Common myeloid progenitor, CD34-positive (primary cell): Measurements from ENCODE around the gene LHX6.

Experiments
- CTCF ChIA-PET: fragments of 350-600 bp; sonication (Branson Sonifier 250); formaldehyde crosslinking; loops from one replicate; lab custom pipeline; 2021; ENCODE audit warnings: antibody characterized with exemption; lab: Charles Lee
- POLR2A ChIA-PET: fragments of 350-600 bp; sonication (Branson Sonifier 250); formaldehyde crosslinking; loops from one replicate; lab custom pipeline; 2021; ENCODE audit warnings: antibody characterized with exemption; lab: Charles Lee
- DNase-seq, 3 donors: peaks; one replicate each; pipeline versions ENCODE4 v3.0.0 to v3.0.0-alpha.2; 2013
- H3K27ac ChIP-seq, 2 experiments: 1 replicate in 1 of 2; 2 replicates in 1 of 2; pipeline ENCODE4 v1.7.0; 2013; ENCODE audit warnings: inconsistent platforms in 2 of 2, low read length in 2 of 2, mild to moderate bottlenecking in 2 of 2, low read depth in 1 of 2, moderate library complexity in 1 of 2; ENCODE audit not compliant: severe bottlenecking in 2 of 2, insufficient read depth in 1 of 2, poor library complexity in 1 of 2
- H3K27me3 ChIP-seq, 5 experiments: replicated peaks in 2 of 5; 1 replicate in 3 of 5; 2 replicates in 2 of 5; pipeline versions ENCODE4 v1.6.1 to v1.7.0; 2013; ENCODE audit warnings: low read length in 4 of 5, mild to moderate bottlenecking in 2 of 5, moderate library complexity in 2 of 5, inconsistent platforms in 1 of 5; ENCODE audit not compliant: insufficient read depth in 5 of 5, control insufficient read depth in 4 of 5
- H3K36me3 ChIP-seq, 4 experiments: 1 replicate in 2 of 4; 2 replicates in 2 of 4; pipeline versions ENCODE4 v1.6.1 to v1.7.0; 2013; ENCODE audit warnings: low read length in 3 of 4, control low read depth in 1 of 4, mild to moderate bottlenecking in 1 of 4; ENCODE audit not compliant: control insufficient read depth in 4 of 4, insufficient read depth in 4 of 4
- H3K4me1 ChIP-seq, 4 experiments: 1 replicate in 3 of 4; 2 replicates in 1 of 4; pipeline versions ENCODE4 v1.6.1 to v1.7.1; 2013; ENCODE audit warnings: low read length in 3 of 4, mild to moderate bottlenecking in 3 of 4, control low read depth in 1 of 4, inconsistent platforms in 1 of 4, moderate library complexity in 1 of 4; ENCODE audit not compliant: control insufficient read depth in 4 of 4, insufficient read depth in 4 of 4; ENCODE audit errors: control extremely low read depth in 1 of 4
- H3K4me3 ChIP-seq, 7 experiments: 1 replicate in 4 of 7; 2 replicates in 3 of 7; pipeline versions ENCODE4 v1.5.1 to v1.7.0; 2013; ENCODE audit warnings: mild to moderate bottlenecking in 7 of 7, low read length in 6 of 7, moderate library complexity in 6 of 7, inconsistent platforms in 2 of 7, low read depth in 2 of 7, control low read depth in 1 of 7; ENCODE audit not compliant: insufficient read depth in 4 of 7, control insufficient read depth in 1 of 7; ENCODE audit errors: extremely low read depth in 1 of 7
- H3K9me3 ChIP-seq, 5 experiments: 1 replicate in 4 of 5; 2 replicates in 1 of 5; pipeline versions ENCODE4 v1.6.1 to v1.7.1; 2013; ENCODE audit warnings: low read length in 4 of 5, mild to moderate bottlenecking in 2 of 5, inconsistent platforms in 1 of 5, low read depth in 1 of 5, moderate library complexity in 1 of 5; ENCODE audit not compliant: control insufficient read depth in 4 of 5, insufficient read depth in 2 of 5; ENCODE audit errors: control extremely low read depth in 1 of 5
- WGBS: methylation state at CpG from one replicate; pipeline ENCODE4 v1.1.5; 2013; ENCODE audit not compliant: insufficient coverage; 5-methylcytosine and 5-hydroxymethylcytosine counted together

LHX6 gene

GRCh38 chr9:122188369-122188768 lies 40.4 kb downstream of the LHX6 start:
- ChIA-PET CTCF (no interaction called here), POLR2A (no interaction called here)
- Histone ChIP-seq H3K36me3 (no peaks in the 10 kb centered on the region), H3K27me3 (no peaks in the 10 kb centered on the region), H3K4me3 (no peak overlapping the region), H3K9me3 (no peaks in the 10 kb centered on the region), H3K27ac (no peak overlapping the region), H3K4me1 (no peaks in the 10 kb centered on the region)
- no peak for DNase-seq
- 94% methylated on average over 2 of the region's 6 CpGs for WGBS

- Histone ChIP-seq H3K4me3 (no peak overlapping the region), H3K27ac (no peak overlapping the region), H3K27me3 (no peaks in the 10 kb centered on the region), H3K4me1 (no peaks in the 10 kb centered on the region), H3K36me3 (no peaks in the 10 kb centered on the region), H3K9me3 (no peaks in the 10 kb centered on the region)
- whole genome bisulfite sequencing, result 98% methylated on average over 8 of the region's 8 CpGs
- CTCF ChIA-PET, result interaction anchor here (1.0 to 1.1 kb wide), 2 partner anchors 14 to 22 kb away, joined by 3 read pairs; no protein-coding TSS in a partner anchor
- DNase-seq, result no peak
- POLR2A ChIA-PET, result no interaction called here
Observed at GRCh38 chr9:122186777-122187470, 41.8 kb downstream of the LHX6 start.

- Histone ChIP-seq H3K4me1 (no peaks in the 10 kb centered on the region), H3K36me3 (no peaks in the 10 kb centered on the region), H3K4me3 (no peak overlapping the region), H3K9me3 (no peaks in the 10 kb centered on the region), H3K27ac (no peak overlapping the region), H3K27me3 (no peaks in the 10 kb centered on the region)
- DNase-seq, result no peak
- WGBS, result 96% methylated on average over 5 of the region's 5 CpGs
- CTCF ChIA-PET, result interaction anchor here (1.0 to 1.1 kb wide), 2 partner anchors 14 to 22 kb away, joined by 3 read pairs; no protein-coding TSS in a partner anchor
- POLR2A ChIA-PET, result no interaction called here
Observed at GRCh38 chr9:122186301-122186700, 42.5 kb downstream of the LHX6 start.

GRCh38 chr9:122184551-122184950 lies 44.2 kb downstream of the LHX6 start:
- H3K36me3 ChIP-seq, result no peaks in the 10 kb centered on the region
- no peak overlapping the region for H3K4me3 ChIP-seq
- H3K27ac ChIP-seq, result no peak overlapping the region
- no peaks in the 10 kb centered on the region for H3K27me3 ChIP-seq
- no peaks in the 10 kb centered on the region for H3K9me3 ChIP-seq
- H3K4me1 ChIP-seq, result peaks cover 0 to 4% (median 0%) of the 10 kb centered on the region in 4 experiments
- no CpG with 5 or more reads among the region's 1 CpG for WGBS
- POLR2A ChIA-PET, result no interaction called here
- no peak for DNase-seq
- CTCF ChIA-PET, result interaction anchor here (0.7 to 1.0 kb wide), 2 partner anchors 17 to 39 kb away, joined by 3 read pairs; no protein-coding TSS in a partner anchor

- WGBS, result 93% methylated on average over 7 of the region's 7 CpGs
- Histone ChIP-seq H3K36me3 (no peaks in the 10 kb centered on the region), H3K4me1 (peaks cover 0 to 5% (median 0%) of the 10 kb centered on the region in 4 experiments), H3K9me3 (no peaks in the 10 kb centered on the region), H3K27me3 (no peaks in the 10 kb centered on the region), H3K4me3 (no peak overlapping the region), H3K27ac (no peak overlapping the region)
- ChIA-PET CTCF (interaction anchor here (1.2 to 1.5 kb wide), 2 partner anchors 13 to 38 kb away, joined by 4 to 6 read pairs; no protein-coding TSS in a partner anchor), POLR2A (no interaction called here)
- DNase-seq, result no peak
Observed at GRCh38 chr9:122183501-122183900, 45.3 kb downstream of the LHX6 start.

- Histone ChIP-seq H3K36me3 (no peaks in the 10 kb centered on the region), H3K27ac (no peak overlapping the region), H3K27me3 (no peaks in the 10 kb centered on the region), H3K4me3 (no peak overlapping the region), H3K4me1 (peaks cover 0 to 5% (median 0%) of the 10 kb centered on the region in 4 experiments), H3K9me3 (no peaks in the 10 kb centered on the region)
- ChIA-PET POLR2A (no interaction called here), CTCF (interaction anchor here (1.2 kb wide), 2 partner anchors 13 to 33 kb away, joined by 3 to 4 read pairs; no protein-coding TSS in a partner anchor)
- DNase-seq, result no peak
- WGBS, result 67% methylated on average over 2 of the region's 4 CpGs
Observed at GRCh38 chr9:122180633-122181032, 48.1 kb downstream of the LHX6 start.

- H3K4me1 ChIP-seq, result peaks cover 0 to 5% (median 0%) of the 10 kb centered on the region in 4 experiments
- H3K27ac ChIP-seq, result no peak overlapping the region
- no peaks in the 10 kb centered on the region for H3K36me3 ChIP-seq
- WGBS, result 100% methylated on average over 1 of the region's 2 CpGs
- DNase-seq, result no peak
- CTCF ChIA-PET, result interaction anchor here (1.2 kb wide), 1 partner anchor 34 kb away, joined by 3 read pairs; no protein-coding TSS in a partner anchor
- no peaks in the 10 kb centered on the region for H3K27me3 ChIP-seq
- POLR2A ChIA-PET, result no interaction called here
- no peaks in the 10 kb centered on the region for H3K9me3 ChIP-seq
- no peak overlapping the region for H3K4me3 ChIP-seq
Observed at GRCh38 chr9:122179690-122180074, 49.1 kb downstream of the LHX6 start.
